H1 (cell line): Measurements from ENCODE around the gene ERFE. TPM values are rescaled to one million over a fixed set of nuclear protein-coding genes. Genes with fewer than 3 reads are reported as not detected.

ENCODE experiments used
- CTCF ChIA-PET: fragments of 300-600 bp; sonication (Branson Sonifier 250); formaldehyde crosslinking; loops from one replicate; lab custom pipeline; 2021; ENCODE audit not compliant: partially characterized antibody; lab: Charles Lee
- POLR2A ChIA-PET: fragments of 300-600 bp; sonication (Branson Sonifier 250); formaldehyde crosslinking; loops from one replicate; lab custom pipeline; 2021; ENCODE audit warnings: inconsistent platforms; ENCODE audit not compliant: partially characterized antibody; lab: Charles Lee
- DNase-seq, 2 experiments: peaks; one replicate each; pipeline versions ENCODE4 v3.0.0 to v3.0.0-alpha.2; 2010 to 2022; ENCODE audit warnings: low spot score in 2 of 2, low read depth in 1 of 2, mixed read lengths in 1 of 2
- FAIRE-seq: peaks from 2 replicates; lab custom pipeline; 2011; peaks lifted over from hg19 to GRCh38; lab: Jason Lieb, UNC
- H2AFZ ChIP-seq: 2 replicates; pipeline ENCODE4 v1.8.1; 2012; ENCODE audit warnings: low read length, inconsistent platforms
- H2AK5ac ChIP-seq: 2 replicates; pipeline ENCODE4 v1.6.1; 2013; ENCODE audit warnings: low read depth, low read length
- H2BK120ac ChIP-seq: replicated peaks from 2 replicates; pipeline ENCODE3; 2013; ENCODE audit warnings: low read depth, low read length, inconsistent platforms
- H2BK12ac ChIP-seq: 2 replicates; pipeline ENCODE4 v1.6.1; 2013; ENCODE audit warnings: low read depth, low read length
- H2BK15ac ChIP-seq: 2 replicates; pipeline ENCODE4 v1.6.1; 2013; ENCODE audit warnings: low read length
- H2BK20ac ChIP-seq: 2 replicates; pipeline ENCODE4 v1.6.1; 2013; ENCODE audit warnings: low read length
- H2BK5ac ChIP-seq: 2 replicates; pipeline ENCODE4 v1.6.1; 2013; ENCODE audit warnings: low read depth, low read length
- H3K14ac ChIP-seq: 2 replicates; pipeline ENCODE4 v1.6.1; 2013; ENCODE audit warnings: inconsistent platforms; ENCODE audit not compliant: insufficient read length
- H3K18ac ChIP-seq: 2 replicates; pipeline ENCODE4 v1.6.1; 2013; ENCODE audit warnings: low read length; ENCODE audit errors: extremely low read depth
- H3K23ac ChIP-seq: 2 replicates; pipeline ENCODE4 v1.6.1; 2013; ENCODE audit warnings: inconsistent platforms; ENCODE audit not compliant: insufficient read length
- H3K23me2 ChIP-seq: 2 replicates; pipeline ENCODE4 v1.6.1; 2013; ENCODE audit warnings: low read depth, low read length
- H3K27ac ChIP-seq: 2 replicates; pipeline ENCODE4 v1.6.1; 2011; ENCODE audit warnings: low read depth, low read length, inconsistent platforms
- H3K27me3 ChIP-seq, 4 experiments: replicated peaks in 1 of 4; 1 replicate in 1 of 4; 2 replicates in 3 of 4; pipeline versions ENCODE4 v1.6.1 to v1.8.1; 2011 to 2013; ENCODE audit warnings: low read length in 3 of 4, mild to moderate bottlenecking in 3 of 4, inconsistent platforms in 2 of 4, mixed read lengths in 2 of 4, moderate library complexity in 1 of 4; ENCODE audit not compliant: control insufficient read depth in 3 of 4, insufficient read depth in 3 of 4; ENCODE audit errors: extremely low read depth in 1 of 4
- H3K36me3 ChIP-seq, 4 experiments: 2 replicates each; pipeline versions ENCODE4 v1.6.1 to v1.8.1; 2011 to 2013; ENCODE audit warnings: mild to moderate bottlenecking in 4 of 4, low read length in 3 of 4, moderate library complexity in 2 of 4, control low read depth in 1 of 4, inconsistent platforms in 1 of 4; ENCODE audit not compliant: insufficient read depth in 4 of 4, control insufficient read depth in 2 of 4
- H3K4ac ChIP-seq: replicated peaks from 2 replicates; pipeline ENCODE3; 2013; ENCODE audit warnings: low read length, low read depth, mixed read lengths, inconsistent platforms; ENCODE audit not compliant: insufficient read length
- H3K4me1 ChIP-seq, 4 experiments: replicated peaks in 1 of 4; 1 replicate in 1 of 4; 2 replicates in 3 of 4; pipeline versions ENCODE4 v1.6.1 to v1.8.1; 2011 to 2013; ENCODE audit warnings: low read length in 3 of 4, inconsistent platforms in 2 of 4, mixed read lengths in 1 of 4; ENCODE audit not compliant: insufficient read depth in 4 of 4, control insufficient read depth in 3 of 4
- H3K4me2 ChIP-seq, 2 experiments: 2 replicates each; pipeline versions ENCODE4 v1.6.1 to v1.8.1; 2011 to 2013; ENCODE audit warnings: low read depth in 2 of 2, low read length in 2 of 2, control low read depth in 1 of 2, inconsistent platforms in 1 of 2, mild to moderate bottlenecking in 1 of 2; ENCODE audit not compliant: insufficient read depth in 1 of 2
- H3K4me3 ChIP-seq, 4 experiments: fragments of 200-600, 300-600 bp in 1 of 4; sonication (generic), shearing (Covaris generic), sonication (Bioruptor Twin) in 1 of 4; 2 replicates each; pipeline versions ENCODE4 v1.5.1 to v1.8.1; 2011 to 2016; ENCODE audit warnings: low read length in 4 of 4, low read depth in 3 of 4, control low read depth in 2 of 4, inconsistent platforms in 2 of 4, mild to moderate bottlenecking in 2 of 4, mixed read lengths in 1 of 4, moderate library complexity in 1 of 4; ENCODE audit not compliant: insufficient read depth in 2 of 4; ENCODE audit errors: extremely low read depth in 1 of 4
- H3K56ac ChIP-seq: replicated peaks from 2 replicates; pipeline ENCODE3; 2013; ENCODE audit warnings: low read depth, mild to moderate bottlenecking, mixed read lengths, low read length, inconsistent platforms; ENCODE audit not compliant: insufficient read length
- H3K79me1 ChIP-seq: 2 replicates; pipeline ENCODE4 v1.6.1; 2013; ENCODE audit warnings: low read depth, low read length, control low read depth
- H3K79me2 ChIP-seq, 2 experiments: 2 replicates each; pipeline versions ENCODE4 v1.6.1 to v1.8.1; 2012 to 2013; ENCODE audit warnings: low read length in 2 of 2, mild to moderate bottlenecking in 2 of 2, inconsistent platforms in 1 of 2; ENCODE audit not compliant: insufficient read depth in 2 of 2, control insufficient read depth in 1 of 2
- H3K9ac ChIP-seq, 4 experiments: replicated peaks in 1 of 4; 1 replicate in 1 of 4; 2 replicates in 3 of 4; pipeline versions ENCODE4 v1.6.1 to v1.8.1; 2011 to 2013; ENCODE audit warnings: low read depth in 3 of 4, low read length in 3 of 4, control low read depth in 2 of 4, mild to moderate bottlenecking in 2 of 4, moderate library complexity in 2 of 4, inconsistent platforms in 1 of 4; ENCODE audit errors: extremely low read depth in 1 of 4
- H3K9me3 ChIP-seq, 2 experiments: 2 replicates each; pipeline versions ENCODE4 v1.6.1 to v1.8.1; 2012 to 2013; ENCODE audit warnings: mild to moderate bottlenecking in 2 of 2, moderate library complexity in 2 of 2, control low read depth in 1 of 2, inconsistent platforms in 1 of 2, low read depth in 1 of 2, low read length in 1 of 2, mixed read lengths in 1 of 2; ENCODE audit not compliant: insufficient read depth in 2 of 2
- H4K20me1 ChIP-seq, 2 experiments: replicated peaks in 1 of 2; 2 replicates each; pipeline versions ENCODE3 to v1.8.1; 2011 to 2013; ENCODE audit warnings: inconsistent platforms in 2 of 2, low read length in 2 of 2, mild to moderate bottlenecking in 1 of 2; ENCODE audit not compliant: insufficient read depth in 2 of 2, control insufficient read depth in 1 of 2
- H4K5ac ChIP-seq: 2 replicates; pipeline ENCODE4 v1.6.1; 2013; ENCODE audit warnings: low read length, low read depth, mixed read lengths, inconsistent platforms; ENCODE audit not compliant: insufficient read length
- H4K8ac ChIP-seq: 2 replicates; pipeline ENCODE4 v1.8.0; 2013; ENCODE audit warnings: mild to moderate bottlenecking, moderate library complexity, low read length, inconsistent platforms; ENCODE audit not compliant: insufficient read depth; ENCODE audit errors: extremely low read depth
- H4K91ac ChIP-seq: replicated peaks from 2 replicates; pipeline ENCODE3; 2013; ENCODE audit warnings: low read length, mixed read lengths, inconsistent platforms; ENCODE audit not compliant: insufficient read length
- BRCA1 ChIP-seq: IDR thresholded peaks from 2 replicates; pipeline ENCODE4 v1.6.1; 2012; ENCODE audit warnings: low read depth, low read length, improper control_type of control experiment
- EGR1 ChIP-seq: IDR thresholded peaks from 2 replicates; pipeline ENCODE4 v1.6.1; 2011; ENCODE audit warnings: low read depth, low read length, borderline replicate concordance
- GABPA ChIP-seq: IDR thresholded peaks from 2 replicates; pipeline ENCODE4 v1.6.1; 2011; ENCODE audit warnings: mild to moderate bottlenecking, low read length, moderate library complexity, borderline replicate concordance; ENCODE audit not compliant: insufficient read depth
- JUN ChIP-seq: IDR thresholded peaks from 2 replicates; pipeline ENCODE4 v1.6.1; 2011; ENCODE audit warnings: low read depth, mild to moderate bottlenecking, improper control_type of control experiment, low read length
- MAFK ChIP-seq: IDR thresholded peaks from 2 replicates; pipeline ENCODE4 v1.6.1; 2012; ENCODE audit warnings: low read depth, mild to moderate bottlenecking, improper control_type of control experiment, low read length
- POLR2AphosphoS5 ChIP-seq: IDR thresholded peaks from 2 replicates; pipeline ENCODE4 v1.6.1; 2011; ENCODE audit warnings: low read depth, low read length
- RBBP5 ChIP-seq: IDR thresholded peaks from 2 replicates; pipeline ENCODE4 v1.7.1; 2012; ENCODE audit warnings: low read depth, mild to moderate bottlenecking, inconsistent platforms, low read length, moderate library complexity, borderline replicate concordance
- SIRT6 ChIP-seq: IDR thresholded peaks from one replicate; pipeline ENCODE4 v1.7.1; 2012; ENCODE audit warnings: low read length, inconsistent platforms
- SIX5 ChIP-seq: IDR thresholded peaks from 2 replicates; pipeline ENCODE4 v1.6.1; 2011; ENCODE audit warnings: mild to moderate bottlenecking, low read depth, low read length
- TBP ChIP-seq: IDR thresholded peaks from 2 replicates; pipeline ENCODE4 v1.6.1; 2011; ENCODE audit warnings: low read depth, low read length, improper control_type of control experiment
- TCF12 ChIP-seq: IDR thresholded peaks from 2 replicates; pipeline ENCODE4 v1.6.1; 2011; ENCODE audit warnings: low read depth, mild to moderate bottlenecking, low read length
- ZNF274 ChIP-seq: IDR thresholded peaks from 2 replicates; pipeline ENCODE4 v1.7.0; 2012; ENCODE audit warnings: low read length, borderline replicate concordance; ENCODE audit errors: extremely low read depth
- WGBS, 2 experiments: shearing (Covaris generic) in 1 of 2; methylation state at CpG; one replicate each; pipeline versions ENCODE4 v1.1.6 to v1.1.7; 2013 to 2015; ENCODE audit warnings: low lambda C conversion rate in 2 of 2, mixed read lengths in 2 of 2, inconsistent platforms in 1 of 2, low coverage in 1 of 2, missing lambda C conversion rate in 1 of 2; ENCODE audit not compliant: insufficient replicate concordance in 2 of 2, insufficient coverage in 1 of 2, insufficient read length in 1 of 2; ENCODE audit errors: extremely low coverage in 1 of 2, missing lambda C conversion rate in 1 of 2; 5-methylcytosine and 5-hydroxymethylcytosine counted together
- polyA plus RNA-seq, 7 experiments: library from polyadenylated mRNA; depleted of rRNA in 3 of 7; stranded (reverse) in 5 of 7; unstranded in 2 of 7; fragments of >200 nt in 5 of 7; fragments of 200-250 nt in 2 of 7; gene quantifications; 1 replicate in 5 of 7; 2 replicates in 1 of 7; 4 replicates in 1 of 7; pipeline versions ENCODE4 v1.2.1 to v1.2.3, GENCODE V29; 2011 to 2013; ENCODE audit warnings: missing spikeins in 2 of 7, mixed read lengths in 2 of 7
- total RNA-seq: library from RNA; stranded (reverse); fragmentation: NEBNext Ultra II Directional; extraction: Animal tissue kit (Norgen Biotek cat#: 25700); gene quantifications from 2 replicates; pipeline ENCODE4 v1.2.1, GENCODE V29; 2021
- TF ChIP-seq, protein P1 (sequence below): IDR thresholded peaks from 2 replicates; pipeline ENCODE4 v1.6.1; 2012; ENCODE audit warnings: inconsistent platforms
- TF ChIP-seq, protein P2 (sequence below): IDR thresholded peaks from 2 replicates; pipeline ENCODE4 v1.6.1; 2011; ENCODE audit warnings: low read depth, mild to moderate bottlenecking, low read length; ENCODE audit not compliant: insufficient read depth

Gene ERFE
- total and polyA plus RNA-seq, 2 of the 8 experiments (the other 6 are each of a cell fraction or from before 2014, with no cell fraction given): 2.5 to 3.6 TPM

DNA sequence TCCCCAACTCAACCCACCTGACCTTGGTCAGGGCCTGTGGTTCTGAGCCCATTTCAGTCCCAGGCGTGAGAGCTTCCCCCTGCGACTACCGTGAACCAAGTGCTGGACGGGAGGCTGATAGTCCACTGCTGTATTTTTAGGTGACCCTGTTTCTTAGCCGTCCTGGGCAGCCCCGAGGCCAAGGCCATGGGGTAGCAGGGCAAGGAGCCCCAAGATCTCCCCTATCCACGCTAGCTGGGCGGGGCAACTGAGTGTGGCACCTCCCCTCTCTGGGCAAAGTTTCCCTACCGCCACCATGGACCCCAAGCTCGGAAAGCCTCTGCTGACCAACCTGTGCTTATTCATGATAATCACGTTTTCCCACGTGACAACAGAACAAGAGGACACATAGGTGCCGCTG lies 20.9 kb upstream of the ERFE start:
- no peak overlapping the region for H3K27ac ChIP-seq
- ChIA-PET CTCF (interaction anchor here (0.6 to 7.1 kb wide), 14 partner anchors 10 to 1884 kb away, joined by 3 to 72 read pairs (median 4); no protein-coding TSS in a partner anchor), POLR2A (interaction anchor here (1.4 to 1.7 kb wide), 2 partner anchors 14 to 38 kb away, joined by 3 to 5 read pairs; partner anchors contain the start of gene ESPNL)
- no peak overlapping the region for H3K14ac ChIP-seq
- H3K23ac ChIP-seq: no peak overlapping the region
- H2BK5ac ChIP-seq: no peak overlapping the region
- H3K79me2 ChIP-seq: no peaks in the 10 kb centered on the region
- H3K9ac ChIP-seq: no peak overlapping the region
- no peak overlapping the region for H4K5ac ChIP-seq
- H3K4me1 ChIP-seq: no peaks in the 10 kb centered on the region
- no peak overlapping the region for H3K56ac ChIP-seq
- no peak overlapping the region for H2BK12ac ChIP-seq
- no peaks in the 10 kb centered on the region for H3K9me3 ChIP-seq
- H3K4me2 ChIP-seq: no peak overlapping the region
- H2BK15ac ChIP-seq: no peak overlapping the region
- H3K4ac ChIP-seq: no peak overlapping the region
- no peak overlapping the region for H2BK120ac ChIP-seq
- H4K8ac ChIP-seq: no peak overlapping the region; the same call in 1 of the 2 replicates
- H3K18ac ChIP-seq: no peak overlapping the region
- no peak overlapping the region for H2AK5ac ChIP-seq
- H2BK20ac ChIP-seq: no peak overlapping the region
- no peaks in the 10 kb centered on the region for H3K79me1 ChIP-seq
- no peak overlapping the region for H2AFZ ChIP-seq
- no peaks in the 10 kb centered on the region for H3K36me3 ChIP-seq
- no peaks in the 10 kb centered on the region for H3K27me3 ChIP-seq
- FAIRE-seq (no peak), DNase-seq (no peak)
- no peaks in the 10 kb centered on the region for H4K20me1 ChIP-seq
- H3K23me2 ChIP-seq: no peaks in the 10 kb centered on the region
- WGBS, 2 experiments: 92% methylated on average over 13 of the region's 13 CpGs; no CpG with 5 or more reads in 1 of the 2 experiments
- no peak overlapping the region for H3K4me3 ChIP-seq
- H4K91ac ChIP-seq: no peak overlapping the region
- TF ChIP-seq MAFK: no peak
- TF ChIP-seq SIX5: no peak
- TF ChIP-seq RBBP5: no peak
- no peak for TF ChIP-seq BRCA1
- no peak for TF ChIP-seq JUN
- TF ChIP-seq TCF12: no peak
- no peak for TF ChIP-seq GABPA
- no peak for TF ChIP-seq ZNF274
- TF ChIP-seq SIRT6: no peak
- TF ChIP-seq EGR1: no peak
- no peak for TF ChIP-seq POLR2AphosphoS5
- no peak for TF ChIP-seq TBP
- TF ChIP-seq, protein P1, sequence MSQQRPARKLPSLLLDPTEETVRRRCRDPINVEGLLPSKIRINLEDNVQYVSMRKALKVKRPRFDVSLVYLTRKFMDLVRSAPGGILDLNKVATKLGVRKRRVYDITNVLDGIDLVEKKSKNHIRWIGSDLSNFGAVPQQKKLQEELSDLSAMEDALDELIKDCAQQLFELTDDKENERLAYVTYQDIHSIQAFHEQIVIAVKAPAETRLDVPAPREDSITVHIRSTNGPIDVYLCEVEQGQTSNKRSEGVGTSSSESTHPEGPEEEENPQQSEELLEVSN: no peak
- TF ChIP-seq, protein P2, sequence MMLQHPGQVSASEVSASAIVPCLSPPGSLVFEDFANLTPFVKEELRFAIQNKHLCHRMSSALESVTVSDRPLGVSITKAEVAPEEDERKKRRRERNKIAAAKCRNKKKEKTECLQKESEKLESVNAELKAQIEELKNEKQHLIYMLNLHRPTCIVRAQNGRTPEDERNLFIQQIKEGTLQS: no peak
